ENCODE data around the gene MBD3L2B.
"Not testable (repeated sequence)": the region's sequence is repeated elsewhere in the genome, so short reads cannot be mapped to it uniquely, and the experiment has no call there.

- TF ChIP-seq, protein P1, sequence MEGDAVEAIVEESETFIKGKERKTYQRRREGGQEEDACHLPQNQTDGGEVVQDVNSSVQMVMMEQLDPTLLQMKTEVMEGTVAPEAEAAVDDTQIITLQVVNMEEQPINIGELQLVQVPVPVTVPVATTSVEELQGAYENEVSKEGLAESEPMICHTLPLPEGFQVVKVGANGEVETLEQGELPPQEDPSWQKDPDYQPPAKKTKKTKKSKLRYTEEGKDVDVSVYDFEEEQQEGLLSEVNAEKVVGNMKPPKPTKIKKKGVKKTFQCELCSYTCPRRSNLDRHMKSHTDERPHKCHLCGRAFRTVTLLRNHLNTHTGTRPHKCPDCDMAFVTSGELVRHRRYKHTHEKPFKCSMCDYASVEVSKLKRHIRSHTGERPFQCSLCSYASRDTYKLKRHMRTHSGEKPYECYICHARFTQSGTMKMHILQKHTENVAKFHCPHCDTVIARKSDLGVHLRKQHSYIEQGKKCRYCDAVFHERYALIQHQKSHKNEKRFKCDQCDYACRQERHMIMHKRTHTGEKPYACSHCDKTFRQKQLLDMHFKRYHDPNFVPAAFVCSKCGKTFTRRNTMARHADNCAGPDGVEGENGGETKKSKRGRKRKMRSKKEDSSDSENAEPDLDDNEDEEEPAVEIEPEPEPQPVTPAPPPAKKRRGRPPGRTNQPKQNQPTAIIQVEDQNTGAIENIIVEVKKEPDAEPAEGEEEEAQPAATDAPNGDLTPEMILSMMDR (IDR thresholded peaks at IDR 0.05), result not testable (repeated sequence)
- TF ChIP-seq JUND (IDR thresholded peaks at IDR 0.05), result not testable (repeated sequence)
These were observed 27.8 kb upstream of the MBD3L2B start, which contains the start of gene MBD3L2 for GRCh38 chr19:7049021-7049420.

Data from SK-N-SH (cell line).